Caco-2 (cell line): Measurements from ENCODE around the gene MRRF. TPM values are rescaled to one million over a fixed set of nuclear protein-coding genes. Genes with fewer than 3 reads are reported as not detected.

ENCODE experiments used
- BruUV-seq: library from RNA; stranded (reverse); fragments of 400-500 nt; replicated peaks from 2 replicates; lab custom pipeline; 2021; lab: Mats Ljungman, UMichigan
- CTCF ChIA-PET: fragments of 300-600 bp; sonication (Branson Sonifier 250); formaldehyde crosslinking; loops from one replicate; lab custom pipeline; 2022; ENCODE audit warnings: antibody characterized with exemption; lab: Charles Lee
- POLR2A ChIA-PET: fragments of 300-600 bp; sonication (Branson Sonifier 250); formaldehyde crosslinking; loops from one replicate; lab custom pipeline; 2022; ENCODE audit warnings: antibody characterized with exemption; lab: Charles Lee
- DNase-seq, 2 experiments: peaks; one replicate each; pipeline versions ENCODE4 v3.0.0 to v3.0.0-alpha.2; 2020 to 2022
- H3K27me3 ChIP-seq: replicated peaks from 2 replicates; pipeline ENCODE4 v1.6.0; 2011; ENCODE audit warnings: low read length; ENCODE audit not compliant: control insufficient read depth, insufficient read depth
- H3K36me3 ChIP-seq: 2 replicates; pipeline ENCODE4 v1.5.1; 2011; ENCODE audit warnings: low read length; ENCODE audit not compliant: control insufficient read depth, insufficient read depth
- H3K4me1 ChIP-seq: fragments of 250-450 bp; sonication (Bioruptor Pico); 2 replicates; pipeline ENCODE4 v1.5.1; 2020; ENCODE audit warnings: mild to moderate bottlenecking
- H3K4me3 ChIP-seq: 2 replicates; pipeline ENCODE4 v1.5.1; 2011; ENCODE audit warnings: low read depth, mild to moderate bottlenecking, control low read depth, low read length
- H3K9me3 ChIP-seq: fragments of 250-450 bp; sonication (Bioruptor Pico); 2 replicates; pipeline ENCODE4 v1.5.1; 2020; ENCODE audit warnings: mild to moderate bottlenecking, moderate library complexity
- H3K27ac Mint-ChIP-seq: one replicate; pipeline ENCODE4 v1.8.0; 2022; ENCODE audit warnings: mixed read lengths; ENCODE audit not compliant: unreplicated experiment
- H3K27me3 Mint-ChIP-seq: one replicate; pipeline ENCODE4 v1.8.0; 2022; ENCODE audit warnings: mixed read lengths; ENCODE audit not compliant: insufficient read depth, unreplicated experiment
- H3K36me3 Mint-ChIP-seq: one replicate; pipeline ENCODE4 v1.8.0; 2022; ENCODE audit warnings: mild to moderate bottlenecking, mixed read lengths; ENCODE audit not compliant: insufficient read depth, unreplicated experiment
- H3K4me1 Mint-ChIP-seq: one replicate; pipeline ENCODE4 v1.8.0; 2022; ENCODE audit warnings: low read depth, mixed read lengths; ENCODE audit not compliant: unreplicated experiment
- H3K4me3 Mint-ChIP-seq: one replicate; pipeline ENCODE4 v1.8.0; 2022; ENCODE audit warnings: mild to moderate bottlenecking, moderate library complexity, mixed read lengths; ENCODE audit not compliant: unreplicated experiment
- H3K9me3 Mint-ChIP-seq: one replicate; pipeline ENCODE4 v1.8.0; 2022; ENCODE audit warnings: mixed read lengths; ENCODE audit not compliant: unreplicated experiment
- CTCF ChIP-seq, 2 experiments: fragments of 200-600 bp in 1 of 2; IDR thresholded peaks; 1 replicate in 1 of 2; 2 replicates in 1 of 2; pipeline versions ENCODE4 v1.5.1 to v1.8.0; 2011 to 2022; ENCODE audit warnings: antibody characterized with exemption in 1 of 2, control low read depth in 1 of 2, inconsistent platforms in 1 of 2, low read depth in 1 of 2, low read length in 1 of 2, mild to moderate bottlenecking in 1 of 2, moderate library complexity in 1 of 2; ENCODE audit not compliant: insufficient read depth in 1 of 2, severe bottlenecking in 1 of 2, unreplicated experiment in 1 of 2
- intact Hi-C: fragments of 100-400 bp; cut with micrococcal nuclease; formaldehyde crosslinking; loops from one replicate; pipeline ENCODE4 v1.10.0; 2022; ENCODE audit not compliant: unreplicated experiment
- total RNA-seq: library from RNA; stranded (reverse); gene quantifications from 2 replicates; pipeline ENCODE4 v1.2.3, GENCODE V29; 2022

The MRRF gene
- total RNA-seq, 1 experiment from 2014 or later: 64.6 TPM

DNA sequence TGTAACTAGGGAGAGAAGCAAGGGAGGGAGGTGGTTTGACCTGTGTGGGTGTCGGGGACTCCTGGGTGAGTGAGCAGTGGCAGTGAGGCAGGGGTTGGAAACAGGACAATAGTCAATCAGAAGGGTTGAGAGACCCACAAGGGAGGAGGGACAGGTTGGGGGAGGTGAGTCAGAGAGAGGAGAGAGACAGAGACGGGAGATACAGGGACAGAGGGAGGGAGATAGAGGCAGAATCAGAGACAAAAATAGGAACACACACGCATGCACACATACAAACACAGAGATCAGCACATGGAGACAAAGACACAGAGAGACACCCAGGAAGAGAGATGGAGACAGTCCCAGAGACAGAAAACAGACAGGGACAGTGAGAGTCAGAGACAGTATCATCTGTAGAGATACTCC, 66.8 kb downstream of the MRRF start:
- intact Hi-C loops: no loop called here
- Histone ChIP-seq H3K4me3 (no peak overlapping the region), H3K36me3 (no peaks in the 10 kb centered on the region; the same call in 1 of the 2 replicates), H3K27me3 (no peaks in the 10 kb centered on the region), H3K9me3 (no peaks in the 10 kb centered on the region), H3K4me1 (no peaks in the 10 kb centered on the region)
- Mint-ChIP-seq H3K27me3 (no peaks in the 10 kb centered on the region), H3K36me3 (peaks cover 6% of the 10 kb centered on the region), H3K9me3 (no peaks in the 10 kb centered on the region), H3K4me1 (no peaks in the 10 kb centered on the region), H3K27ac (no peak overlapping the region), H3K4me3 (no peak overlapping the region)
- ChIA-PET CTCF (no interaction called here), POLR2A (no interaction called here)
- no peak for DNase-seq
- BruUV-seq: no TSS peak
- no peak for TF ChIP-seq CTCF (IDR thresholded peaks at IDR 0.05; ENCODE audit: insufficient read depth in 1 of 2, low read depth in 1 of 2, low read length in 1 of 2, severe bottlenecking in 1 of 2, unreplicated experiment in 1 of 2)

GRCh38 chr9:122332083-122332482, 67.4 kb downstream of the MRRF start:
- H3K4me1 Mint-ChIP-seq: no peaks in the 10 kb centered on the region
- TF ChIP-seq CTCF (IDR thresholded peaks at IDR 0.05; ENCODE audit: insufficient read depth in 1 of 2, low read depth in 1 of 2, low read length in 1 of 2, severe bottlenecking in 1 of 2, unreplicated experiment in 1 of 2): no peak
- Histone ChIP-seq H3K27me3 (no peaks in the 10 kb centered on the region), H3K4me3 (no peak overlapping the region), H3K36me3 (no peaks in the 10 kb centered on the region; the same call in 1 of the 2 replicates), H3K4me1 (no peaks in the 10 kb centered on the region), H3K9me3 (no peaks in the 10 kb centered on the region)
- no peak overlapping the region for H3K4me3 Mint-ChIP-seq
- BruUV-seq: no TSS peak
- H3K27ac Mint-ChIP-seq: no peak overlapping the region
- CTCF ChIA-PET: no interaction called here
- no peaks in the 10 kb centered on the region for H3K27me3 Mint-ChIP-seq
- peaks cover 6% of the 10 kb centered on the region for H3K36me3 Mint-ChIP-seq
- POLR2A ChIA-PET: no interaction called here
- DNase-seq: no peak
- no peaks in the 10 kb centered on the region for H3K9me3 Mint-ChIP-seq
- intact Hi-C loops: no loop called here

DNA sequence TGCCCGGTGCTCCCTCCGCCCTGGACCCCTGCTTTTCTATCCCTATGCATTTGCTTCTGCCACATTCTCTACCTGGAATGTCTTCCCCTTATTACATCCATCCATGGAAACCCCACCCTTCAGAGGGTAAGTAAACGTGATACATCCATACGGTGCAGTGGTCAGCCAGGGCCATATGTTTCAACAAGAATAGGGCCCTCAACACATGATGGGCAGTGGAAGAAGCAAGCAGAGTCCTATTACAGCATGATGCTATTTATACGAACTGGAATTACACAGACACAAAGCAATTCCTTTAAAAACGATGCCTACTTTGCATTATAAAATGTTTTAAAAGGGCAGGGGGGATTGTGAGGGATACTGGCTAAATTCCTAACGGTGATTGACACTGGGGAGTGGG, 68.0 kb downstream of the MRRF start:
- no peaks in the 10 kb centered on the region for H3K9me3 Mint-ChIP-seq
- H3K4me3 Mint-ChIP-seq: no peak overlapping the region
- no peak for DNase-seq
- H3K4me3 ChIP-seq: no peak overlapping the region
- peaks cover 6% of the 10 kb centered on the region for H3K36me3 Mint-ChIP-seq
- no peak overlapping the region for H3K27ac Mint-ChIP-seq
- no peak for TF ChIP-seq CTCF (IDR thresholded peaks at IDR 0.05; ENCODE audit: insufficient read depth in 1 of 2, low read depth in 1 of 2, low read length in 1 of 2, severe bottlenecking in 1 of 2, unreplicated experiment in 1 of 2)
- BruUV-seq: no TSS peak
- POLR2A ChIA-PET: no interaction called here
- CTCF ChIA-PET: no interaction called here
- H3K27me3 ChIP-seq: no peaks in the 10 kb centered on the region
- no peaks in the 10 kb centered on the region for H3K4me1 ChIP-seq
- no peaks in the 10 kb centered on the region; the same call in 1 of the 2 replicates for H3K36me3 ChIP-seq
- no peaks in the 10 kb centered on the region for H3K9me3 ChIP-seq
- H3K4me1 Mint-ChIP-seq: no peaks in the 10 kb centered on the region
- intact Hi-C loops: no loop called here
- no peaks in the 10 kb centered on the region for H3K27me3 Mint-ChIP-seq
